GM12878 (cell line): ENCODE measurements around the gene PC. TPM values are rescaled to one million over a fixed set of nuclear protein-coding genes. Genes with fewer than 3 reads are reported as not detected.

Experiments
- ATAC-seq: fragments of 200-7000 bp; cut with Tn5 transposase; 3 replicates; pipeline ENCODE4 v1.9.1; 2020; ENCODE audit warnings: mild to moderate bottlenecking, moderate library complexity
- BruUV-seq: library from RNA; stranded (reverse); fragments of 400-500 nt; replicated peaks from 2 replicates; lab custom pipeline; 2021; lab: Mats Ljungman, UMichigan
- CTCF ChIA-PET: fragments of 300-600 bp; sonication (Branson Sonifier 250); formaldehyde crosslinking; extraction: SDS; loops from one replicate; lab custom pipeline; 2021; ENCODE audit warnings: inconsistent platforms; lab: Yijun Ruan, JAX
- POLR2A ChIA-PET: fragments of 350-600 bp; formaldehyde crosslinking; extraction: SDS; loops from one replicate; lab custom pipeline; 2021; ENCODE audit warnings: inconsistent platforms; lab: Charles Lee
- RAD21 ChIA-PET: fragments of 300-600 bp; sonication (Branson Sonifier 250); formaldehyde crosslinking; loops from one replicate; lab custom pipeline; 2023; ENCODE audit warnings: antibody characterized with exemption; ENCODE audit not compliant: unreplicated experiment; lab: Charles Lee
- SMC1A ChIA-PET: fragments of 300-600 bp; sonication (Branson Sonifier 250); formaldehyde crosslinking; loops from one replicate; lab custom pipeline; 2023; ENCODE audit not compliant: unreplicated experiment, uncharacterized antibody; lab: Charles Lee
- DNase-seq: peaks from one replicate; pipeline ENCODE4 v3.0.0-alpha.2; 2011; ENCODE audit warnings: low read depth, low spot score
- FAIRE-seq: peaks from 3 replicates; lab custom pipeline; 2011; peaks lifted over from hg19 to GRCh38; lab: Jason Lieb, UNC
- H2AFZ ChIP-seq: 2 replicates; pipeline ENCODE4 v1.6.0; 2011; ENCODE audit warnings: low read depth, low read length, control low read depth; ENCODE audit not compliant: control insufficient read depth
- H3K27ac ChIP-seq: 2 replicates; pipeline ENCODE4 v1.5.1; 2011; ENCODE audit warnings: control low read depth; ENCODE audit not compliant: control insufficient read depth, insufficient read depth
- H3K27me3 ChIP-seq, 2 experiments: replicated peaks in 1 of 2; 2 replicates each; pipeline versions ENCODE4 v1.6.0 to v1.6.1; 2011; ENCODE audit warnings: low read length in 1 of 2; ENCODE audit not compliant: control insufficient read depth in 2 of 2, insufficient read depth in 2 of 2
- H3K36me3 ChIP-seq, 2 experiments: 2 replicates each; pipeline ENCODE4 v1.5.1; 2011; ENCODE audit warnings: low read length in 1 of 2; ENCODE audit not compliant: control insufficient read depth in 2 of 2, insufficient read depth in 2 of 2
- H3K4me1 ChIP-seq: 2 replicates; pipeline ENCODE4 v1.6.1; 2011; ENCODE audit warnings: mild to moderate bottlenecking, low read length, moderate library complexity, mixed read lengths; ENCODE audit not compliant: control insufficient read depth, insufficient read depth
- H3K4me2 ChIP-seq: 2 replicates; pipeline ENCODE4 v1.6.0; 2011; ENCODE audit warnings: control low read depth; ENCODE audit not compliant: control insufficient read depth, insufficient read depth
- H3K4me3 ChIP-seq: fragments of 200-600 bp; sonication (generic); 2 replicates; pipeline ENCODE4 v1.5.1; 2016
- H3K79me2 ChIP-seq: 2 replicates; pipeline ENCODE4 v1.6.0; 2011; ENCODE audit warnings: low read length; ENCODE audit not compliant: control insufficient read depth, insufficient read depth
- H3K9ac ChIP-seq: 2 replicates; pipeline ENCODE4 v1.8.0; 2011; ENCODE audit warnings: low read length, control low read depth, mixed read lengths; ENCODE audit not compliant: control insufficient read depth, insufficient read depth
- H3K9me3 ChIP-seq: replicated peaks from 3 replicates; pipeline ENCODE4 v1.5.1; 2011; ENCODE audit warnings: mild to moderate bottlenecking, low read length; ENCODE audit not compliant: control insufficient read depth, insufficient read depth
- H4K20me1 ChIP-seq: 2 replicates; pipeline ENCODE4 v1.6.0; 2011; ENCODE audit not compliant: control insufficient read depth, insufficient read depth
- E4F1 ChIP-seq: fragments of 450-650 bp; IDR thresholded peaks from 2 replicates; pipeline ENCODE4 v1.6.1; 2018; ENCODE audit warnings: borderline replicate concordance, mild to moderate bottlenecking; ENCODE audit not compliant: partially characterized antibody
- ZBTB33 ChIP-seq: fragments of 450-650 bp; IDR thresholded peaks from 2 replicates; pipeline ENCODE4 v1.6.1; 2017; ENCODE audit warnings: mild to moderate bottlenecking
- whole genome bisulfite sequencing: methylation state at CpG from one replicate; pipeline ENCODE4 v1.1.6; 2016; ENCODE audit warnings: low lambda C conversion rate; ENCODE audit not compliant: insufficient replicate concordance, insufficient coverage; ENCODE audit errors: missing lambda C conversion rate; 5-methylcytosine and 5-hydroxymethylcytosine counted together
- in situ Hi-C: fragments of 300-500 bp; cut with MboI; formaldehyde crosslinking; loops from 9 replicates; pipeline ENCODE4 v1.14.3; 2018; ENCODE audit warnings: mixed read lengths
- intact Hi-C: fragments of 100-400 bp; cut with micrococcal nuclease; formaldehyde crosslinking; loops from one replicate; pipeline ENCODE4 v1.14.2; 2022; ENCODE audit not compliant: unreplicated experiment
- polyA plus RNA-seq, 11 experiments: library from polyadenylated mRNA; depleted of rRNA in 4 of 11; unstranded in 6 of 11; stranded (reverse) in 5 of 11; fragments of >200 nt; fragmentation: Nextera tagmentation in 4 of 11; fragmentation: Illumina TruSeq in 1 of 11; extraction: Ambion mirVana in 4 of 11; extraction: Trizol in 1 of 11; gene quantifications; 1 replicate in 1 of 11; 2 replicates in 10 of 11; pipeline versions ENCODE4 v1.2.1 to v1.2.3, GENCODE V29; 2011 to 2016; ENCODE audit warnings: inconsistent platforms in 2 of 11, missing spikeins in 2 of 11, low read depth in 1 of 11
- total RNA-seq, 4 experiments: library from RNA; depleted of rRNA in 3 of 4; stranded (reverse); fragments of >200 nt in 3 of 4; fragmentation: Illumina TruSeq in 1 of 4; extraction: Trizol in 1 of 4; gene quantifications; 2 replicates each; pipeline versions ENCODE4 v1.2.1 to v1.2.3, GENCODE V29; 2013 to 2021

Gene PC
- total and polyA plus RNA-seq, 10 of the 15 experiments (the other 5 are each of a cell fraction or from before 2014, with no cell fraction given), result 0.22 to 10.3 (median 4.5) TPM

GRCh38 chr11:66858186-66858938 is 99.8 kb downstream of the PC start:
- in situ Hi-C loops (no loop called here), intact Hi-C loops (no loop called here)
- H3K4me1 ChIP-seq, result peaks cover 6% of the 10 kb centered on the region
- H3K79me2 ChIP-seq, result peaks cover 8% of the 10 kb centered on the region
- H3K36me3 ChIP-seq, result no peaks in the 10 kb centered on the region
- ChIA-PET CTCF (no interaction called here), SMC1A (no interaction called here), POLR2A (no interaction called here), RAD21 (no interaction called here)
- H3K9ac ChIP-seq, result no peak overlapping the region
- WGBS, result 95% methylated on average over 59 of the region's 62 CpGs
- no peaks in the 10 kb centered on the region for H3K27me3 ChIP-seq
- DNase-seq, result no peak
- H2AFZ ChIP-seq, result no peak overlapping the region
- TF ChIP-seq ZBTB33, result peak; percentile 43; the same call in 1 of the 2 replicates
- TF ChIP-seq E4F1, result no peak
- no peaks in the 10 kb centered on the region for H3K9me3 ChIP-seq
- H3K27ac ChIP-seq, result no peak overlapping the region
- H4K20me1 ChIP-seq, result no peaks in the 10 kb centered on the region
- H3K4me3 ChIP-seq, result no peak overlapping the region
- ATAC-seq, result no peak
- H3K4me2 ChIP-seq, result no peak overlapping the region
- BruUV-seq, result TSS peak; percentile 65
- no peak for FAIRE-seq
